Panc1 (cell line): ENCODE results near the gene CLDN6. TPM values are rescaled to one million over a fixed set of nuclear protein-coding genes. Genes with fewer than 3 reads are reported as not detected.

ENCODE experiments used
- ATAC-seq: fragments of 200-7000 bp; cut with Tn5 transposase; 2 replicates; pipeline ENCODE4 v1.9.1; 2020; ENCODE audit warnings: mild to moderate bottlenecking, moderate library complexity
- BruUV-seq: library from RNA; stranded (reverse); fragments of 400-500 nt; replicated peaks from 2 replicates; lab custom pipeline; 2021; lab: Mats Ljungman, UMichigan
- CTCF ChIA-PET: fragments of 300-600 bp; sonication (Branson Sonifier 250); formaldehyde crosslinking; loops from one replicate; lab custom pipeline; 2022; ENCODE audit warnings: antibody characterized with exemption; lab: Charles Lee
- POLR2A ChIA-PET: fragments of 300-600 bp; sonication (Branson Sonifier 250); formaldehyde crosslinking; loops from one replicate; lab custom pipeline; 2022; ENCODE audit warnings: antibody characterized with exemption; lab: Charles Lee
- DNase-seq: peaks from one replicate; pipeline ENCODE4 v3.0.0-alpha.2; 2010; ENCODE audit warnings: low read depth, low spot score
- H3K27ac ChIP-seq: 2 replicates; pipeline ENCODE4 v1.5.1; 2011; ENCODE audit warnings: mild to moderate bottlenecking, low read length, inconsistent platforms
- H3K27me3 ChIP-seq: fragments of 200-500 bp; sonication (Bioruptor generic); 2 replicates; pipeline ENCODE4 v1.6.0; 2014; ENCODE audit warnings: low read length, inconsistent platforms; ENCODE audit not compliant: control insufficient read depth, insufficient read depth
- H3K36me3 ChIP-seq: fragments of 200-500 bp; sonication (Bioruptor generic); 2 replicates; pipeline ENCODE4 v1.5.1; 2014; ENCODE audit warnings: inconsistent platforms, mild to moderate bottlenecking, low read length, moderate library complexity; ENCODE audit not compliant: control insufficient read depth, insufficient read depth
- H3K4me1 ChIP-seq: 2 replicates; pipeline ENCODE4 v1.5.1; 2011; ENCODE audit warnings: inconsistent platforms, mild to moderate bottlenecking, low read length, moderate library complexity; ENCODE audit not compliant: control insufficient read depth, insufficient read depth
- H3K4me3 ChIP-seq, 2 experiments: 2 replicates each; pipeline ENCODE4 v1.5.1; 2011 to 2012; ENCODE audit warnings: low read depth in 2 of 2, low read length in 2 of 2, mild to moderate bottlenecking in 2 of 2, inconsistent platforms in 1 of 2, moderate library complexity in 1 of 2
- H3K9me3 ChIP-seq: fragments of 200-500 bp; sonication (Bioruptor generic); 2 replicates; pipeline ENCODE4 v1.5.1; 2014; ENCODE audit warnings: low read depth, mild to moderate bottlenecking, inconsistent platforms, low read length, moderate library complexity; ENCODE audit not compliant: control insufficient read depth, insufficient read depth
- CTCF ChIP-seq: fragments of 450-650 bp; IDR thresholded peaks from 2 replicates; pipeline ENCODE4 v1.5.1; 2017; ENCODE audit warnings: mild to moderate bottlenecking
- POLR2AphosphoS5 ChIP-seq: IDR thresholded peaks from 2 replicates; pipeline ENCODE4 v1.6.1; 2012; ENCODE audit warnings: mild to moderate bottlenecking, low read depth, low read length, moderate library complexity
- SIN3A ChIP-seq: IDR thresholded peaks from 2 replicates; pipeline ENCODE4 v1.6.1; 2012; ENCODE audit warnings: low read depth, mild to moderate bottlenecking, low read length, moderate library complexity, borderline replicate concordance; ENCODE audit not compliant: insufficient read depth
- TCF7L2 ChIP-seq: IDR thresholded peaks from 2 replicates; pipeline ENCODE4 v1.6.1; 2011; ENCODE audit warnings: mild to moderate bottlenecking, low read depth, low read length, inconsistent platforms
- in situ Hi-C: cut with HindIII; loops from 2 replicates; pipeline ENCODE4 v1.10.0; 2016; ENCODE audit warnings: low sequenced_read_pairs, low pct_unique_long_range_greater_than_20kb
- intact Hi-C: fragments of 100-400 bp; cut with micrococcal nuclease; formaldehyde crosslinking; loops from one replicate; pipeline ENCODE4 v1.10.0; 2022; ENCODE audit not compliant: unreplicated experiment
- total RNA-seq: library from RNA; stranded (reverse); gene quantifications from one replicate; pipeline ENCODE4 v1.2.1, GENCODE V29; 2021; ENCODE audit not compliant: unreplicated experiment
- TF ChIP-seq, protein P1 (sequence below), 2 experiments: IDR thresholded peaks; 2 replicates each; pipeline ENCODE4 v1.6.1; 2011 to 2012; ENCODE audit warnings: low read depth in 2 of 2, control low read depth in 1 of 2, low read length in 1 of 2, mild to moderate bottlenecking in 1 of 2, moderate library complexity in 1 of 2; ENCODE audit not compliant: insufficient read depth in 1 of 2

Gene CLDN6
- total RNA-seq, 1 experiment from 2014 or later, result 1.2 TPM

- DNase-seq (no peak), ATAC-seq (no peak)
- Histone ChIP-seq H3K9me3 (no peaks in the 10 kb centered on the region), H3K27me3 (no peaks in the 10 kb centered on the region), H3K4me1 (peaks cover 55% of the 10 kb centered on the region), H3K36me3 (peaks cover 2% of the 10 kb centered on the region; the same call in 1 of the 2 replicates), H3K4me3 (no peak overlapping the region), H3K27ac (no peak overlapping the region)
- intact Hi-C loops, result no loop called here
- TF ChIP-seq TCF7L2 (no peak), POLR2AphosphoS5 (no peak), CTCF (no peak), SIN3A (no peak)
- TF ChIP-seq, protein P1, sequence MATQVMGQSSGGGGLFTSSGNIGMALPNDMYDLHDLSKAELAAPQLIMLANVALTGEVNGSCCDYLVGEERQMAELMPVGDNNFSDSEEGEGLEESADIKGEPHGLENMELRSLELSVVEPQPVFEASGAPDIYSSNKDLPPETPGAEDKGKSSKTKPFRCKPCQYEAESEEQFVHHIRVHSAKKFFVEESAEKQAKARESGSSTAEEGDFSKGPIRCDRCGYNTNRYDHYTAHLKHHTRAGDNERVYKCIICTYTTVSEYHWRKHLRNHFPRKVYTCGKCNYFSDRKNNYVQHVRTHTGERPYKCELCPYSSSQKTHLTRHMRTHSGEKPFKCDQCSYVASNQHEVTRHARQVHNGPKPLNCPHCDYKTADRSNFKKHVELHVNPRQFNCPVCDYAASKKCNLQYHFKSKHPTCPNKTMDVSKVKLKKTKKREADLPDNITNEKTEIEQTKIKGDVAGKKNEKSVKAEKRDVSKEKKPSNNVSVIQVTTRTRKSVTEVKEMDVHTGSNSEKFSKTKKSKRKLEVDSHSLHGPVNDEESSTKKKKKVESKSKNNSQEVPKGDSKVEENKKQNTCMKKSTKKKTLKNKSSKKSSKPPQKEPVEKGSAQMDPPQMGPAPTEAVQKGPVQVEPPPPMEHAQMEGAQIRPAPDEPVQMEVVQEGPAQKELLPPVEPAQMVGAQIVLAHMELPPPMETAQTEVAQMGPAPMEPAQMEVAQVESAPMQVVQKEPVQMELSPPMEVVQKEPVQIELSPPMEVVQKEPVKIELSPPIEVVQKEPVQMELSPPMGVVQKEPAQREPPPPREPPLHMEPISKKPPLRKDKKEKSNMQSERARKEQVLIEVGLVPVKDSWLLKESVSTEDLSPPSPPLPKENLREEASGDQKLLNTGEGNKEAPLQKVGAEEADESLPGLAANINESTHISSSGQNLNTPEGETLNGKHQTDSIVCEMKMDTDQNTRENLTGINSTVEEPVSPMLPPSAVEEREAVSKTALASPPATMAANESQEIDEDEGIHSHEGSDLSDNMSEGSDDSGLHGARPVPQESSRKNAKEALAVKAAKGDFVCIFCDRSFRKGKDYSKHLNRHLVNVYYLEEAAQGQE (IDR thresholded peaks at IDR 0.05; ENCODE audit: insufficient read depth in 1 of 2, low read depth in 2 of 2, low read length in 1 of 2), result no peak
- CTCF ChIA-PET, result interaction anchor here (0.6 kb wide), 1 partner anchor 301 kb away, joined by 3 read pairs; no protein-coding TSS in a partner anchor
- in situ Hi-C loops, result no loop called here
- BruUV-seq, result no TSS peak
- POLR2A ChIA-PET, result no interaction called here
These were observed 41.8 kb downstream of the CLDN6 start for GRCh38 chr16:2976201-2976600.

DNA sequence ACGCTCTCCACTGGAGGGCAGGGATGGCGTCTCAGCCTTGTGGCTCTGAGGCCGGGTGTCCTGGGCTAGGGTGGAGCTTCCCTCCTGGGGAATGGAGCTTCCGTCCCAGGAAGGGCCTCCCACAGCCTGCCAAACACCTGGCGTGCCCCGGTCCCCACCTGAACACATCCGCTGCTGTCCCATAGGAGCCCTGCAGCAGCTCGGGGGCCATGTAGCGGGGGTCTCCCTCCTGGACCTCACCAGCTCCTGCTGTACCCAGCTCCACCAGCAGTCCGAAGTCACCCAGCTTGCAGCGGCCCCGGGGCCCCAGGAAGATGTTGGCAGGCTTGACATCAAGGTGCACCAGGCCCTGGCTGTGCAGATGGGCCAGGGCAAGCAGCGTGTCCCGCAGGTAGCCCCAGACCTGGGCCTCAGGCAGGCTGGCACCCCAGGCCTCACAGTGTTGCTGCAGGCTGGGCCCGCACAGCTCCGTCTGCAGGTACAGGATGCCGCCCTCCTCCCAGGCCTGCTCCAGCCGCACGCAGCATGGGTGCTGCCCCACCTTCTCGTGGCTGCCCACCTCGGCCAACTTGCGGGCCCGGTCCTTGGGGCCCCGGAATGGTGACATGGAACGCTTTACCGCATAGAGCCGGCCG lies 42.7 kb downstream of the CLDN6 start:
- CTCF ChIA-PET, result interaction anchor here (0.6 kb wide), 1 partner anchor 301 kb away, joined by 3 read pairs; no protein-coding TSS in a partner anchor
- Histone ChIP-seq H3K9me3 (no peaks in the 10 kb centered on the region), H3K27ac (no peak overlapping the region), H3K4me3 (no peak overlapping the region), H3K36me3 (peaks cover 2% of the 10 kb centered on the region; the same call in 1 of the 2 replicates), H3K4me1 (peaks cover 58% of the 10 kb centered on the region), H3K27me3 (no peaks in the 10 kb centered on the region)
- ATAC-seq, result no peak
- no peak for DNase-seq
- TF ChIP-seq SIN3A (no peak), CTCF (no peak)
- intact Hi-C loops (no loop called here), in situ Hi-C loops (no loop called here)
- no TSS peak for BruUV-seq
- POLR2A ChIA-PET, result interaction anchor here (0.6 kb wide), 1 partner anchor 725 kb away, joined by 15 read pairs; no protein-coding TSS in a partner anchor
